Skeletal muscle tissue (tissue), 1 donor: Measurements from ENCODE around the gene KCNA1. TPM values are rescaled to one million over a fixed set of nuclear protein-coding genes. Genes with fewer than 3 reads are reported as not detected.

Source experiments
- total RNA-seq: library from RNA; depleted of rRNA; stranded (reverse); fragments of >200 nt; gene quantifications from one replicate; pipeline ENCODE4 v1.2.3, GENCODE V29; 2014

Gene KCNA1
- total RNA-seq, 1 donor from 2014 or later, result 1.6 TPM

Other genes starting within 250 kb of the KCNA1 start
- 5.2 TPM for gene GALNT8, start 189.5 kb upstream of the KCNA1 start, total RNA-seq
- gene KCNA5, start 134.0 kb downstream of the KCNA1 start, total RNA-seq, result 3.7 TPM